Urinary bladder (tissue), 4 donors: Measurements from ENCODE around the gene KRTAP21-2. TPM values are rescaled to one million over a fixed set of nuclear protein-coding genes. Genes with fewer than 3 reads are reported as not detected.
"Not testable (repeated sequence)": the region's sequence is repeated elsewhere in the genome, so short reads cannot be mapped to it uniquely, and the experiment has no call there.

Experiments
- DNase-seq: peaks from one replicate; pipeline ENCODE4 v3.0.0-alpha.2; 2015; ENCODE audit errors: extremely low spot score
- H3K27ac ChIP-seq: one replicate; pipeline ENCODE4 v1.5.1; 2013; ENCODE audit warnings: low read depth, mild to moderate bottlenecking, moderate library complexity
- H3K36me3 ChIP-seq: one replicate; pipeline ENCODE4 v1.6.1; 2013; ENCODE audit warnings: mild to moderate bottlenecking, moderate library complexity; ENCODE audit not compliant: insufficient read depth
- H3K4me1 ChIP-seq: one replicate; pipeline ENCODE4 v1.6.1; 2013; ENCODE audit warnings: mild to moderate bottlenecking, moderate library complexity; ENCODE audit not compliant: insufficient read depth
- H3K4me3 ChIP-seq: one replicate; pipeline ENCODE4 v1.5.1; 2013; ENCODE audit warnings: low read depth, low read length
- WGBS: extraction: QIAGEN DNeasy Blood & Tissue Kit; methylation state at CpG from one replicate; pipeline ENCODE4 v1.1.7; 2013; 5-methylcytosine and 5-hydroxymethylcytosine counted together
- polyA plus RNA-seq: library from polyadenylated mRNA; stranded (reverse); fragments of 200-250 nt; gene quantifications from one replicate; pipeline ENCODE4 v1.2.3, GENCODE V29; 2013
- total RNA-seq: library from RNA; depleted of rRNA; stranded (reverse); fragments of >200 nt; gene quantifications from one replicate; pipeline ENCODE4 v1.2.3, GENCODE V29; 2014
- donor health status: healthy with polysubstance abuse.
- donor health status: healthy.

Gene KRTAP21-2
- total RNA-seq (not detected), polyA plus RNA-seq (not detected)

- H3K4me3 ChIP-seq = no peak within 1 kb of the TSS
- no peak for DNase-seq
- no peak within 1 kb of the TSS for H3K27ac ChIP-seq
- no peaks in the 10 kb centered on the region for H3K36me3 ChIP-seq
- H3K4me1 ChIP-seq = no peaks in the 10 kb centered on the region
These were observed at the start of gene KRTAP21-2 for GRCh38 chr21:30747159-30747558. Gene KRTAP21-2, minus strand, starts transcription at chr21:30747259. Its CDS starts 57 bp downstream, at chr21:30747202.

GRCh38 chr21:30793581-30794314 lies 46.7 kb upstream of the KRTAP21-2 start:
- Histone ChIP-seq H3K36me3 (no peaks in the 10 kb centered on the region), H3K4me3 (no peak overlapping the region), H3K27ac (no peak overlapping the region), H3K4me1 (no peaks in the 10 kb centered on the region)
- no peak for DNase-seq
- 46% methylated on average over 2 of the region's 2 CpGs for WGBS

- Histone ChIP-seq H3K4me1 (no peaks in the 10 kb centered on the region), H3K36me3 (no peaks in the 10 kb centered on the region), H3K4me3 (no peak overlapping the region), H3K27ac (no peak overlapping the region)
- WGBS = 75% methylated on average over 1 of the region's 1 CpG
- DNase-seq = no peak
These were observed 32.2 kb upstream of the KRTAP21-2 start for GRCh38 chr21:30779249-30779648.

GRCh38 chr21:30769724-30770431 lies 22.8 kb upstream of the KRTAP21-2 start:
- H3K4me1 ChIP-seq = no peaks in the 10 kb centered on the region
- 87% methylated on average over 4 of the region's 4 CpGs for WGBS
- no peaks in the 10 kb centered on the region for H3K36me3 ChIP-seq
- DNase-seq = no peak
- H3K27ac ChIP-seq = no peak overlapping the region
- H3K4me3 ChIP-seq = no peak overlapping the region

- no peak overlapping the region for H3K4me3 ChIP-seq
- H3K27ac ChIP-seq = no peak overlapping the region
- no peak for DNase-seq
- 62% methylated on average over 2 of the region's 2 CpGs for WGBS
- peaks cover 2% of the 10 kb centered on the region for H3K36me3 ChIP-seq
- H3K4me1 ChIP-seq = no peaks in the 10 kb centered on the region
These were observed 13.7 kb upstream of the KRTAP21-2 start for GRCh38 chr21:30760776-30761175.

- Histone ChIP-seq H3K4me1 (no peaks in the 10 kb centered on the region), H3K36me3 (peaks cover 2% of the 10 kb centered on the region), H3K27ac (no peak overlapping the region), H3K4me3 (no peak overlapping the region)
- 47% methylated on average over 2 of the region's 2 CpGs for WGBS
- no peak for DNase-seq
These were observed 11.2 kb upstream of the KRTAP21-2 start for GRCh38 chr21:30758306-30758705.

- not testable (repeated sequence) for H3K4me3 ChIP-seq, H3K27ac ChIP-seq, H3K4me1 ChIP-seq, DNase-seq, H3K36me3 ChIP-seq
- WGBS = 95% methylated on average over 2 of the region's 2 CpGs
These were observed 8.3 kb upstream of the KRTAP21-2 start, which contains the start of gene KRTAP21-1 for GRCh38 chr21:30755328-30755727. Gene KRTAP21-1, minus strand, starts transcription at chr21:30755428. Its CDS starts 50 bp downstream, at chr21:30755378.

GRCh38 chr21:30740462-30740861 lies 6.6 kb downstream of the KRTAP21-2 start:
- DNase-seq = no peak
- no peaks in the 10 kb centered on the region for H3K4me1 ChIP-seq
- WGBS = 93% methylated on average over 2 of the region's 2 CpGs
- no peak overlapping the region for H3K4me3 ChIP-seq
- H3K36me3 ChIP-seq = no peaks in the 10 kb centered on the region
- H3K27ac ChIP-seq = no peak overlapping the region

GRCh38 chr21:30733026-30733425 lies 14.0 kb downstream of the KRTAP21-2 start:
- Histone ChIP-seq H3K36me3 (no peaks in the 10 kb centered on the region), H3K4me1 (no peaks in the 10 kb centered on the region), H3K27ac (no peak overlapping the region), H3K4me3 (no peak overlapping the region)
- WGBS = 68% methylated on average over 1 of the region's 1 CpG
- DNase-seq = no peak

- H3K27ac ChIP-seq = no peak overlapping the region
- H3K4me3 ChIP-seq = no peak overlapping the region
- DNase-seq = no peak
- 65% methylated on average over 1 of the region's 1 CpG for WGBS
- H3K36me3 ChIP-seq = no peaks in the 10 kb centered on the region
- no peaks in the 10 kb centered on the region for H3K4me1 ChIP-seq
These were observed 20.3 kb downstream of the KRTAP21-2 start for GRCh38 chr21:30726726-30727125.

- no peak overlapping the region for H3K27ac ChIP-seq
- no peaks in the 10 kb centered on the region for H3K4me1 ChIP-seq
- no peak for DNase-seq
- no peak overlapping the region for H3K4me3 ChIP-seq
- 95% methylated on average over 1 of the region's 1 CpG for WGBS
- no peaks in the 10 kb centered on the region for H3K36me3 ChIP-seq
These were observed 27.7 kb downstream of the KRTAP21-2 start for GRCh38 chr21:30719401-30719800.

- Histone ChIP-seq H3K36me3 (no peaks in the 10 kb centered on the region), H3K27ac (no peak within 1 kb of the TSS), H3K4me1 (no peaks in the 10 kb centered on the region), H3K4me3 (no peak within 1 kb of the TSS)
- no peak for DNase-seq
- 76% methylated on average over 3 of the region's 3 CpGs for WGBS
These were observed 28.7 kb downstream of the KRTAP21-2 start, which contains the start of gene KRTAP21-3 for GRCh38 chr21:30718239-30718909. Gene KRTAP21-3, minus strand, starts transcription at chr21:30718777. Its CDS starts 18 bp downstream, at chr21:30718759.

- 93% methylated on average over 2 of the region's 2 CpGs for WGBS
- DNase-seq = no peak
- Histone ChIP-seq H3K27ac (no peak overlapping the region), H3K4me1 (no peaks in the 10 kb centered on the region), H3K4me3 (no peak overlapping the region), H3K36me3 (no peaks in the 10 kb centered on the region)
These were observed 30.0 kb downstream of the KRTAP21-2 start for GRCh38 chr21:30717105-30717504.
